ENCODE results near the gene AJUBA. TPM values are rescaled to one million over a fixed set of nuclear protein-coding genes. Genes with fewer than 3 reads are reported as not detected.
A peak's percentile ranks its signal among the peaks of the same experiment; 100 is the strongest.
"Not testable (repeated sequence)": the region's sequence is repeated elsewhere in the genome, so short reads cannot be mapped to it uniquely, and the experiment has no call there.

Gene AJUBA
- total RNA-seq, 1 experiment from 2014 or later, result 61.0 TPM

DNA sequence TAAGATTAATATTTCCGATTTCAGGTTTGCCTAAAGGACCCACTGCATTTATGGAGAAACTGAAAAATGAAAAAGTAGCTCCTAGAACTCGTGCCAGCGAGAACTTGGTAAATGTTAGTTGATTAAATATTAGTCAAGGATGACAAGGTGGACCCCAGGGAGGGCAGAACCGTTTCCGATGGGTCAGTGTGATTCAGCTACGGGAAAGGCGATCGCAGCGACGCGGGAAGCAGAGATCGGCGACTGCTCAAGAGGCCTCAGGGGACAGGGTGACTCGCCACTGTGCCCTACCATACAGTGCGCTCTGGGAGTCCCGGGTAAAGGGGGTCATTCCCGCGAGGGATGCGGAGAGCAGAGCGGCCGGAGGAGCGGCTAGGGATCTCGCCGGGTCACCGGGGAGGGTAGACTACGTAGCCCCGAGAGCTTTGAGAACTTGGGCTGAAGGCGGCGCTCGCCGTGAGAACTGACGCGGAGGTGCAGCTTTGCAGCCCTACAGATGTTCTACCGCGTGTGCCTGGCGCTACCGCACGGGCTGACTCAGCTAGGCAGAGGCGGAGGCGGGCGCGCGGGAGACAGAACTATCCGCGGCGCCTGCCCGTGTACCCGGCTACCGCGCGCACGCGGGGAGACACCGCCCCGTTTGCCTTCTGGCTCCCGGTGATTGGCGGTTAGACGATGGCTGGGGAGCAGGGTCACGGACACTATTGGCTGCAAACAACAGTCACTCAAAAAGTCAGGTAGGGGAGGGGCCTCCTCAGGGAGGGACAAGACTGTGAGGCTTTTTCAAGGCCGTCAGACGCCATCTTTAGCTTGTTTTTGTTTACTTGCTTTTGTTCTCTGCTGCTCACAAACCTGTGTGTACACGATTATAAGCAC is 24.4 kb upstream of the AJUBA start:
- peak; percentile 98 for DNase-seq (ENCODE audit: extremely low read depth, low read depth)

DNA sequence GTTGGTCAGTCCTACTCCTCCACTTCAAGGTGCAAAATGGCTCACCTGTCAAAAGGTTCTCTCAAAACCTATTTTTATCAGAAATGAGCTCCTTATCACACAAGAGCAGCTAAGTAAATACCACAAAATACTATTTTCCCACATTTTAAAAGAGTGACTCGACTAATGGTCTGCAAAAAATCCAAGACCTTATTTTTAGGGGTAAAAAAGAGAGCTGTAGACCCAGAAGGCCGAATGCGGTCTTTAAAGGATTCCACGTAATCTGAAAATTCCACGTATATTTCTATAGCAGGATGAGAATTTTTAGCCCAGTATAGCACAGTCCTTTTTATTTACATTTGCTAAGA is 23.8 kb upstream of the AJUBA start:
- DNase-seq (ENCODE audit: extremely low read depth, low read depth), result no peak

DNA sequence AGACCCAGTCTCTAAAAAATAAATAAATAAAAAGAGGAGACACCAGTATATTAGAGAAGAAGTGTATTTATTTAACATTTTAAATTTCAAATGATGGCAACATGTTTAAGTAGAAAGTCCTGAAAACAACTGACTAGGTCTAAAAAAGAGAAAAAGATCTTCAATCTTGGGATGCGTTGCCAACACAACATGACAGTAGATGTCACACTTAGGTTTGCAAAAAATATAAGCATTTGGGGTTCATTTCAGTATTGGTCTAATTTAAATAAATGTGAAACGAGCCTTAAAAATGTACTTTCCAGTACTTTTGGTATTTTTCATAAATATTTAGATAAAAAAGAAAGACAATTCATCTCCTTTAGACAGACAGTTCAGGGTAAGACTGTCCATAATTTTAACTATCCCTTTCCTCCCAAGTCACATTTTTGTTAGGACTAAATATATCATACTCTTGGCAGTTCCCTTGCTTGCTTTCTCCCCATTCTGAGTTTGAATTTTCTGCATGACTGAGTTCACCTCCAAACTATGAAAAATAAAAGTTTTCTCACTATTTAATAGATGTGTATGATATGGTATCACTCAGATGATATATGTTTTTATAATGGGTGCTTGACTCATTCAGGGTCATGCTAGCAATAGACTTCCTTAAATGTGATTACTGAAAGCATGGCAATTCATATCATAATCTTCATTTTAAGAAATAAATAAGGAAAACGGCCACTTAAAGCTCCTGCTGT is 23.3 kb upstream of the AJUBA start:
- no peak for DNase-seq (ENCODE audit: extremely low read depth, low read depth)

DNA sequence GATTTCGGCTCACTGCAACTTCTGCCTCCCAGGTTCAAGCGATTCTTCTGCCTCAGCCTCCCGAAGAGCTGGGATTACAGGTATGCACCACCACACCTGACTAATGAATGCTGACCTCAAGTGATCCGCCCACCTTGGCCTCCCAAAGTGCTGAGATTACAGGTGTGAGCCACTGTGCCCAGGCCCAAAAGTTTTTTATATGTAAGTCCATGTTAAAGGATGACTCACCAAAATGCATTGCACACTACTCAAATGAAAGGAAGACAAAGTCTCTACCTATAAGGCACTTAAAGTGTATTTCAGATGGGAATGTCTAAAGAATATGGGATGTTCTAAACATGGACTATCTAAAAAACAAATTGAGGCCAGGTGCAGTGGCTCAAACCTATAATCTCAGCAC is 21.9 kb upstream of the AJUBA start:
- DNase-seq (ENCODE audit: extremely low read depth, low read depth), result not testable (repeated sequence)

DNA sequence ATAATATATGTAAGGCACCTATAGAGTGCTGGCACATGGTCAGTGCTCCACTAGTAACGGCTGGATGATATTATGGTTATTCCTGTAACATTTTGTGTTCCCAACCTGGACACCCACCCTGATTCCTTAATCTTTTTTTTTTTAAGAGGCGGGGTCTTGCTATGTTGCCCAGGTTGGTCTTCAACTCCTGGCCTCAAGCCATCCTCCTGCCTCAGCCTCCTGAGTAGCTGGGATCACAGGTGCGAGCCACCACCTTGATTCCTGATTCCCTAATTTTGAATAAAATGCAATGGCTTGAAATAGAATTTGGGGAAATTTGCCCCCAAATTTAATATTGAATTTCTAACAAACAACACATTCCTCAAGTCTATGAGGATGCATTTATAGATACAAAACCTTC is 20.2 kb upstream of the AJUBA start:
- no peak for DNase-seq (ENCODE audit: extremely low read depth, low read depth)

DNA sequence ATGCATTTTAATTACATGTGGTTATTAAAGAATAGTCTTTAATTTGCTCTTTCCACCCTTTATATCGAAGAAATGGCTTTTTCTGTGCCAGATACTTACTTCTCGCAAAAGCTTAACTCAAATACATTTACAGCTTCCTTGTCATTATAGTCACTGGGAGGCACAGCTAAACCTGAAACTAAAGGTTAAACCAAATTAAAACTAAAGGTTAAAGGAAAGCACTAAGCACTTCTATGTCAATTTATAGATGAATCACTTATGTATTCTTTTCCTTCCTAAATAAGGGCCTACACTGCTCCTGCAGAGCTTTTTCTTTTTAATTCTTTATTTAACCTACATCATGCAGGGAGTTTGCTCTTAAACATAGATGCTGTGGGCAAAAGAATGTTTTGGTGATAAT is 18.5 kb upstream of the AJUBA start:
- no peak for DNase-seq (ENCODE audit: extremely low read depth, low read depth)

DNA sequence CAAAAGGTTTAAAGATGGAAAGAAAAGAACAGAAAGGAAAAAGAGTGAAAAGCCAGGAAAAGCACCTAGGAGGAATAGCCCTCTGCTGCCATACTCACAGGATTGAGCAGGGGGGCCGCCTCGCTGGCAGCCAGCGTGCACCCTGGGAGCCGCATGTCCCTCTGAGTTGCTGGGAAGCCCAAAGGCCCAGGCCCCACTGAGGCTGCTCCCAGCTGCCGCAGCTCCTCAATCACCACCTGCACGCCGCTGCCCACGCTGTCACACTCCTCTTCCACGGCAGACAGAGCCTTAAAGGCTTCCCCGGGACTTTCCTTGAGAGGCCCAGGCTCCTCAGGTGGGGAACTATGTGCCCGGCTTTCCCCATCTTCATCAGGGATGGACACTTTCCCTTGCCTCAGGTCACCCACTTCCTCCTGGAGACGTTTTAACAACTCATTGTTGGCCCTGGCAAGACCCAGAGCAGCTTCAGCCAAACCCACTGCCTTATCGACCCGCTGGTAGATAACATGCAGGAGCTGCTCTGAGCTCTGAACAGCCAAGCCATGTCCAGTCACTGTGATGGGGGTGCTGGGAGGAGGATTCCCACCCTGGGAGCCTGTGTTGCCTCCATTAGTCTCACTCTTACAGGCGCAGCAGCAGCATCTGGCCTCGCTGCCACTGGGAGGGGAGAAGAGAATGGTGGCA is 16.1 kb upstream of the AJUBA start:
- no peak for DNase-seq (ENCODE audit: extremely low read depth, low read depth)

DNA sequence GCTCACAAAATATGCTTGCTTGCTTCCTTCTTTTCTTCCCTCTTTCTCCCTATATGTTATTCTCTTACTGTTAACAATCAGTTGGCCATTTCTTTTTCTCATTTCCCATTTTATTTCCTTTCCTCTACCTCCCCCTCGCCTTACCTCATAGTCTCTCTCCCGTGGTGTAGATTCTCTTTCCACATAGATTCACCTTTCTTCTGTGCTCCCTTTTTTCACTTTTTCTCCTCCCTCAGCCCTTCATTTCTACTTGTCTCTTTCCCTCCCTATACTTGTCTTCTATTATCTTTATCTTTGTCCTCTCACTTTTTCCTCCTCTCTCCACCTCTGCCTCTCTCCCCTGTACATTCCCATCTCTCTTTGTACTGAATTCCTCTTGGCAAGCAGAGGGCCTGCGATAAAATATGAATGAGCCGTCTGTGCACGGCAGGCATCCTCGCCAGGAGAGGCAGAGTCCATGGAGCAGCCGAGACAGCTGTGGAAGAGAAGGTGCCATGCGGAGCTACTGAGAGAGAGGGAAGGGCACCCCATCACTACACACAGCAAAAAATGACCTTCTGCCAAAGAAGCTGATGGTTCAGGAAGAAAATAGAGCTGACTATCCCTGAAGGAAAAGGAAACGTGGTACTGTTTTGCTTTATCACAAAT is 15.4 kb upstream of the AJUBA start:
- no peak for DNase-seq (ENCODE audit: extremely low read depth, low read depth)

DNA sequence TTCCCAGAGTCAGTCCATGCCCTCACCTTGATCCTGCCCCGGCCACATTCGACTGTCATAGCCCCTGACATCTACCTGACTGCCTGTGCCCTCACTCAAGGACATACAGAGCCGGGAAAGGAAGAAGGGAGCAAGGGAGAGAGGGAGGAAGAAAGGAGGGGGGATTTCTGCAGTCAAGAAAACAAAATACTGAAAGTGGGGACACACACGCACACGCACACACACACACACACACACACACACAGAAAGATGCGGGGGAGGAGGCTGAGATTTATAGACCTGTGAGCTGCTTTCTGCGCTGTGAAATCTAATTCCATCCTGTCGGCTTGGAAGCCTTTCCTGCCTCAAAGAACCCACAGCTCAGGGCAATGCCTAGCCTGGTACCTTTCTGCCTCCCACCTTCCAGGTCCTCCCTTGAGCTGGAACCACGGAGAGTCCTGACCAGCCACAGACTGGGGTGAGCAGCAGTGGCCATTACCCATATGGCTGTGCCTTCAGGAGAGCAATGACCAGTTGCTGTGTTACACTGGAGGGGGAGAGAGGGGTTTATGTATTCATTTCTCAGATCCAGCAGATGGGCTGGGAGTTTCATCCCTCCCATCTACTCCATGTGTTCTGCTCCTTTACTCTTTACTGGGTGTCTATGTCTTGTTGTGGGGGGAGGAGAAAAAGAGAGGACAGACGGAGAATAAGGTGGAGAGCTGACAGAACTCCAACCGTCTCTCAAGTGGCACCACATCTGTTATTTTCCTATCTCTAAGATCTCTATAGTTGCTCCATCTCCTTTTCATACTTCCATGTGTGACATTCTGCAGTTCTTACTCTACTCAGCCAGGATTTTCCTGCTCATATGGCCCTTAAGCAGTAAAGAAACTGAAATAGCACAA is 14.7 kb upstream of the AJUBA start:
- DNase-seq (ENCODE audit: extremely low read depth, low read depth), result no peak

DNA sequence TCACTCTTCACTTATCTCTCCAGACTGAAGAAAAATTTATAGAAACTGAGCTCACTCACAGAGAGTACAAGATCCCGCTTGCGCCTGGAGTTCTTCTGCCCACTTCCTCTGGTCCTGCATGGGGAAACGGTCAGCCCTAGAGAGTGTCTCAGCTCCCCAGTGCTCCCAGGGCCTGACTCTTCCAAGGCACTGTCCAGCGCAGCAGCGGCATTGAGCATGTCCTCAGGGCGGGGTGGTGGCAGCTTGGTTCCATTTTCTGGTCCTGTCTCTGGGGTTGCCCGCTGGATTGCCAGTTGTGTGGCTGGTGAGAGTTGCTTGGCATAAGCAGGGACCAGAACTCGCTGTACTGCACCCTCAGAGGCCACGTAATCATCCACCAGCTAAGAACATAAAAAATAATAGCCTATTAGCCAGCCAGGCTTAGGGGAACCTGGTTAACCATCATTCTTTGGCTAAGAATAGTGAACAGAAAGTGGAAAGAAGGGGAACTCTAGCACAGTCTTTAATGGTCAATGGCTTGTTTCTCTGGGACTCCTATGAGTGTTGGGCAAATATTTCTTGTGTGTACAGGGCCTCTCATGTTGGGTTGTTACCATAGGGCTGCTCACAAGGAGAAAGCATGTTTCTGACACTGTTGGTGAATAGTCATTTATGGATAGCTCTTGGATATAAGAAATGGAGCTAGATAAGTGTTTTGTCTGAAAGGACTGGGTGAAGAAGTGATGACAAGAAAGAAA is 13.7 kb upstream of the AJUBA start:
- DNase-seq (ENCODE audit: extremely low read depth, low read depth), result no peak

DNA sequence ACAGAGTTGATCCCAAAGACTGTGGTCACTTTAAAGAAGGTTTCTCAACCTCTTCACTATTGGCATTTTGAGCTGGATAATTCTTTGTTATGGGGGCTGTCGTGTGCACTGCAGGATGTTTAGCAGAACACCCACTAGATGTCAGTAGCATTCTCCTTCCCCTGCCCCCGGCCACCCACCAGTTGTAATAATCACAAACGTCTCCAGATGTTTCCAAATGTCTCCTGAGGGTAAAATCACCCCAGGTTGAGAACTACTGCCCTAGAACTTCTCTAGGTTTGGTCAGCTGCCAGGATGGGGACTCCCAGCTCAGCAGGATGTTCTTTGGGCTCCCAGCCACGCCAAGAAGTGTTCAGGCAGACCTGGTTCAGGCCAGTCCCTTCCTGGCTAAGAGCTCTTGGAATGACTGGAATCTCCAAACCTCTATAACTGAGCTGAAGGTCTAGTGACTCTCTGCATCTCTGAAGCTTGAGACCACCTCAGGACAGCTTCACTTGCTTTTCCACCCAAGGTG is 12.5 kb upstream of the AJUBA start:
- DNase-seq (ENCODE audit: extremely low read depth, low read depth), result no peak

DNA sequence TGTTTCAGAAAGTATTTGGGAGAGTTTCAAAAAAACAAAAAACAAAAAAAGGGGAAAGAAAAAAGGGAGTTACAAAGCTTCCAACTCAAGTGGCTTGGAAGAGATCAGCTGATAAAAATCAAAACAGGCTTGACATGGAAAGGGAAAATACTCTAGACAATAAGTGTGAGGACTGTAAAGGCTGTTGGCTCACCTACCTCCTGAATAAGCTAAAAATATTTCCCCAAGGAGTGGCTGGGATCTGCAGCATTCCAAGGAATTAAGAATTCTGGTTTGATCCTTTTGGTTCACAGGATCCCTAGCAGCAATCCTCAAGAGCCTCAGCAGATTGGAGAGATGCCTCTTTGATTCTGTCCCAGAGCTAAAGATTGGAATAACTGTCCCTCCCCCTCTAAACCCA is 11.2 kb upstream of the AJUBA start:
- DNase-seq (ENCODE audit: extremely low read depth, low read depth), result no peak

DNA sequence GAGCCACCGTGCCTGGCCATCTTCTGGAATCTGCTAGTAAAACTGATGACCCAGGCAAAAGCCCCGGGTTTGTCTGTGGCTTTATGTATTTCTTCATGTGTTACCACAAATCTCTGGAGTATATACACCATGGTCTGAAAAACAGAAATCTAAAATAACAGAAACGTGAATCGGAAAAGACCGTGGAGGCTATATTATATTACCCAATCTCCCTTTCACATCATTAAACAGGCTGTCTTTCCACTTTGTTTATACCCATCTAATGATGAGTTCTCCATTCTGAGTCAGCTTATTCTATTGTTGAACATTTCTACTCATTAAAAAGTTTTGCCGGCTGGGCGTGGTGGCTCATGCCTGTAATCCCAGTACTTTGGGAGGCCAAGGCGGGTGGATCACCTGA is 9.5 kb upstream of the AJUBA start:
- DNase-seq (ENCODE audit: extremely low read depth, low read depth), result no peak

DNA sequence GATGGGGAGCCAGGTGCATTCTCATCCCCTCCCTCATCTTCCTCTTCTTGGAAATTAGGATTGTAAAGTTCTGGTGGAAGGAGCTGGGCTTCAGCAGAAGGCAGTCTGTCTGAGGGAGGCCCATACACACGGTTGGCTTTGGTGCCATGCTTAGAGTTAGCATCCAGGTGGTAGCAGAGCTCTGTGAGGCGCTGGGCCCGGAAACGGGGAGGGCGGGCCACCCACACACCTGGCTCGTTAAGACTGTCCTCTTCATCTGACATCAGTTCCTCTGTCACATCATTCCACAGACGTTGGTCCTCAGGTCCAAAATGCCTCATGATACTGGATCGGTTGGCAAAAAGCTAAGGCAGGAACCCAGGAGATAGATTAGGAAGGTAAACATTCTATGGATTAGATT is 4.9 kb upstream of the AJUBA start:
- no peak for DNase-seq (ENCODE audit: extremely low read depth, low read depth)

DNA sequence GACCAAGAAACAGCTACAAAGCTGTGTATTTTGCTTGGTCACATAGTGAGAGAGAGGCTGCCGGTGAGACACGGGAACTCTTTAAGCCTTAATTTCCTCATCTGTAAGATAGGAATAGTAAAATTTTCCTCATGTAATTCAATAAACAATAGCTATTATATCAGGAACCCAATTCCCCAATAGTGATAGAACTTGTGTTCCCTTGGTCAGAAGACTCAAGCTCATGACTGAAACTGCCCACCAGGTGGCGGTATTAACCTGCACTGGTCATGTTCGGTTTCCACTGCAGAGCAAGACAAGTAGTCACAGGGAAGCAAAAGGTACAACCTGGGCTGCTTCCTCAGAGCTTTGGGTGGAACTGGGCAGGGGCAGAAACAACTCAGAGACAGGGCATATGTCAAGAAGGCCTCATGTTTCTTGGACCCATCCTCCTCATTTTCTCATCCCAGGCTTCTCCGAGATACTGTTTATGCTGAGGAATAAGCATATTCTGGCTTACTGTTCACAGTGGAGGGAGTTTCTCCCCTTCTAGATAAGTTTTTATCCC is 4.2 kb upstream of the AJUBA start:
- peak; percentile 83 for DNase-seq (ENCODE audit: extremely low read depth, low read depth)

DNA sequence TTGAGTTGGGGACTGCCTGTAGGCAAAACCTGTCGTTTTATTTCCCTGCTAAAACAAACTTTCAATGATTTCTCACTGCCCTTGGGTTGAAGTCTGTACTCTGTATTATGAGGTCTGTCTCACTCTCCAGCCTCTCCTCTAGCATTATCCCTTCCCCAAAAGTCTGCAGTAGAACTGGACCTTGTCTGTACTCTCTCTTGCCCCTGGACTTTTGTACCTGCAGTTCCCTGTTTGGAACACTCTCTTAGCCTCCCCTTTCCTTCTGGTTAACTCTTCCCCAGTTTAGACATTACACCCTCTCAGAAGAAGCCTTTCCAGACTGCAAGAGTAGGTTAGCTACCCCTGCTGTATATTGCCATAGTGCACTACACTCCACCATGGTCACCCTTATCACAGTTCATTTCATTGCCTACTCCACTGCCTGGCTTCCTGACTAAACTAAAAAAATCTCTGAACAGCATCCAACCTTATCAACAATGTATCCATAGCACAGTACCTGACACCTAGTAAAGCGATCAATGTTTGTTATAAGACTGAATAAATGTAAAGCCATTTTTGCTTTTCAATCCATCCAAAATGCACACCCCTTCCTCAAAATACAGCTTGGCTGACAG is 3.6 kb upstream of the AJUBA start:
- DNase-seq (ENCODE audit: extremely low read depth, low read depth), result no peak

DNA sequence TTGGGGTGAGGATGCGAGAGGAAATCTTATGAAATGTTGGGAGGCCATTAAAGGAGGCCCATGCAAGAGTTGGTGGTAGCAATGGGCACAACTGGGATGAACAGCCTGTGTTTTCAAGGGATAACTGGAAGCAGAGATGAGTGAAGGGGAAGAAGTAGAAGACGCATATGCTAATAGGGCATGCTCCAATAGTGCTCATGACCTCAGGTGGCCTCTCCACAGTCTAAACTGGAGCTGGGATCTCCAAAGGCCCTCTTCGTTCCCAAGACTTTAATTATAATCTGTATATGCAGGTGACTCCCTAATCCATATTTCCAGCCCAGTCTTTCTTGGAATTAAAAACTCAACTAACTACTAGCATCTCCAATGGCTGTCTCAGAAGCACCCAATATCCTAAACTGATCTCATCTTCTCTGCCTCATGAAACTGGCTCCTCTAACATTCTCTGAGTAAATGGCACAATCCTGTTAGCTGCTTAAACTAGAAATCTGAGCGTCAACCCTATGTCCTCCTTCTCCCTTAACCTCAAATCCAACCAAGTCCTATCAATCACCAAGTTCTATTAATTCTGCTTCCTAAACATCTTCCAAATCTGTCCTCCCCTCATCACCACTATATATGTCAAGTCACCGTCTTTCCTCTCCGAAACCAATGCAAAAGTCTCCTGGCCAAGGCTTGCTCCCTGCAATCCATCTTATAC is 2.8 kb upstream of the AJUBA start:
- DNase-seq (ENCODE audit: extremely low read depth, low read depth), result no peak

Data from NCI-H460 (cell line).